ENCODE measurements around the gene RSRC2. TPM values are rescaled to one million over a fixed set of nuclear protein-coding genes. Genes with fewer than 3 reads are reported as not detected.

Gene RSRC2
- total RNA-seq, 1 experiment from 2014 or later, result 64.9 TPM

GRCh38 chr12:122517877-122518276 lies 8.9 kb downstream of the RSRC2 start:
- no peak overlapping the region for H2BK12ac ChIP-seq (ENCODE audit: insufficient read length, low read depth, low read length)
- H3K36me3 Mint-ChIP-seq (ENCODE audit: insufficient read depth in 1 of 3, low read depth in 3 of 3), result peaks cover 76 to 91% (median 91%) of the 10 kb centered on the region in 3 experiments
- no peak overlapping the region for H2AK5ac ChIP-seq (ENCODE audit: insufficient read length, low read length)
- H3K23me2 ChIP-seq (ENCODE audit: insufficient read length, low read depth, low read length, poor library complexity, severe bottlenecking), result no peaks in the 10 kb centered on the region
- H3K4me1 Mint-ChIP-seq, result no peaks in the 10 kb centered on the region; a peak in 2 of 4 replicates
- no peak overlapping the region for H3K4me3 Mint-ChIP-seq
- H2BK120ac ChIP-seq (ENCODE audit: low read depth, low read length, poor library complexity, severe bottlenecking), result no peak overlapping the region
- no peak overlapping the region for H3K4ac ChIP-seq (ENCODE audit: low read depth, low read length)
- DNase-seq, result no peak
- H2BK15ac ChIP-seq (ENCODE audit: low read depth, low read length), result no peak overlapping the region
- no peak overlapping the region for H3K56ac ChIP-seq (ENCODE audit: insufficient read length, low read depth, low read length)
- no peaks in the 10 kb centered on the region for H3K9me3 Mint-ChIP-seq
- WGBS (ENCODE audit: extremely low coverage, insufficient read length, low lambda C conversion rate), result no CpG with 5 or more reads among the region's 5 CpGs
- H3K4me2 ChIP-seq (ENCODE audit: insufficient read depth, insufficient read length, low read length), result no peak overlapping the region
- H2BK20ac ChIP-seq (ENCODE audit: low read depth, low read length, poor library complexity, severe bottlenecking), result no peak overlapping the region
- H3K79me1 ChIP-seq (ENCODE audit: insufficient read depth, low read depth, low read length, poor library complexity, severe bottlenecking), result peaks cover 8% of the 10 kb centered on the region
- H3K4me1 ChIP-seq (ENCODE audit: insufficient read depth, low read length), result no peaks in the 10 kb centered on the region
- no peak overlapping the region for H2AFZ ChIP-seq (ENCODE audit: low read length)
- H3K18ac ChIP-seq (ENCODE audit: insufficient read length, low read depth, low read length), result no peak overlapping the region
- H3K27me3 ChIP-seq (ENCODE audit: insufficient read depth, low read length), result no peaks in the 10 kb centered on the region
- no peak overlapping the region for H3T11ph ChIP-seq (ENCODE audit: low read length)
- no peak overlapping the region for H3K14ac ChIP-seq (ENCODE audit: insufficient read depth, low read length)
- no peak overlapping the region for H2BK5ac ChIP-seq (ENCODE audit: insufficient read length, low read length)
- H3K9me3 ChIP-seq (ENCODE audit: control insufficient read depth, low read depth, low read length), result no peaks in the 10 kb centered on the region
- peak overlapping the region in 1 of 3 experiments; percentile 62; a peak in 1 of 7 replicates for H3K27ac Mint-ChIP-seq
- no peak overlapping the region for H3K27ac ChIP-seq (ENCODE audit: insufficient read length, low read depth, low read length)
- TF ChIP-seq CTCF (conservative IDR thresholded peaks at IDR 0.05), result no peak
- H3K27me3 Mint-ChIP-seq (ENCODE audit: low read depth), result no peaks in the 10 kb centered on the region; the same call in 1 of the 2 replicates
- H4K91ac ChIP-seq (ENCODE audit: insufficient read length, low read depth, low read length), result no peak overlapping the region
- peaks cover 8% of the 10 kb centered on the region; the same call in 1 of the 2 replicates for H3K79me2 ChIP-seq (ENCODE audit: insufficient read depth, low read length)
- no peak overlapping the region for H4K8ac ChIP-seq (replicated peaks; ENCODE audit: insufficient read length, low read depth, low read length)
- no peak overlapping the region for H4K5ac ChIP-seq (ENCODE audit: insufficient read length, low read depth, low read length)
- no peaks in the 10 kb centered on the region for H4K20me1 ChIP-seq (ENCODE audit: control insufficient read depth, insufficient read depth, insufficient read length)
- no peak overlapping the region for H3K9ac ChIP-seq (ENCODE audit: extremely low read depth, insufficient read length, low read length)
- H3K23ac ChIP-seq (ENCODE audit: insufficient read length, low read depth, low read length), result no peak overlapping the region
